Measurements from ENCODE around the gene FANK1.

DNA sequence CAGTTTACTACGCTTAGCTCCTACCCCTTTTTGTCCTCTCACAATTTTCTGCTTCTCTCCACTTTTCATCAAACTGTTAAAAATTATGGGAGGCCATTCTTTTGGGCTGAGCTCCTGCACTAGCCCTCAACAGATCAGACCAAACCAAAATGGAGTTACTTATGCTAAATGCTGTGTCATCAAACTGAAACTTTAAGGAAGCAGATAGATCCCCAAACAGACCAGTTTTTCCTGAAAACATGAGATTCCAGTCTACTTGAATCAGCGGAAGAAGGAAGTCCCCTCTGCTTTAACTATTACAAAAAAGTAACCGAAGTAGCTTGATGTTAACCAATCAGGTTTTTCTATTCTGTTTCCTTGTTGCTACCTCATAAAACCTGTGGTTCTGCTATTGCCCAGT is 20.6 kb downstream of the FANK1 start:
- TF ChIP-seq GATA3 (IDR thresholded peaks at IDR 0.05; ENCODE audit: low read depth, low read length) (no peak), GATA2 (IDR thresholded peaks at IDR 0.05; ENCODE audit: low read depth, low read length) (no peak)

All from SH-SY5Y (cell line).